Measurements from ENCODE around the gene FITM2.
A peak's percentile ranks its signal among the peaks of the same experiment; 100 is the strongest.
"Not testable (repeated sequence)": the region's sequence is repeated elsewhere in the genome, so short reads cannot be mapped to it uniquely, and the experiment has no call there.

Gene FITM2, protein sequence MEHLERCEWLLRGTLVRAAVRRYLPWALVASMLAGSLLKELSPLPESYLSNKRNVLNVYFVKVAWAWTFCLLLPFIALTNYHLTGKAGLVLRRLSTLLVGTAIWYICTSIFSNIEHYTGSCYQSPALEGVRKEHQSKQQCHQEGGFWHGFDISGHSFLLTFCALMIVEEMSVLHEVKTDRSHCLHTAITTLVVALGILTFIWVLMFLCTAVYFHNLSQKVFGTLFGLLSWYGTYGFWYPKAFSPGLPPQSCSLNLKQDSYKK

DNA sequence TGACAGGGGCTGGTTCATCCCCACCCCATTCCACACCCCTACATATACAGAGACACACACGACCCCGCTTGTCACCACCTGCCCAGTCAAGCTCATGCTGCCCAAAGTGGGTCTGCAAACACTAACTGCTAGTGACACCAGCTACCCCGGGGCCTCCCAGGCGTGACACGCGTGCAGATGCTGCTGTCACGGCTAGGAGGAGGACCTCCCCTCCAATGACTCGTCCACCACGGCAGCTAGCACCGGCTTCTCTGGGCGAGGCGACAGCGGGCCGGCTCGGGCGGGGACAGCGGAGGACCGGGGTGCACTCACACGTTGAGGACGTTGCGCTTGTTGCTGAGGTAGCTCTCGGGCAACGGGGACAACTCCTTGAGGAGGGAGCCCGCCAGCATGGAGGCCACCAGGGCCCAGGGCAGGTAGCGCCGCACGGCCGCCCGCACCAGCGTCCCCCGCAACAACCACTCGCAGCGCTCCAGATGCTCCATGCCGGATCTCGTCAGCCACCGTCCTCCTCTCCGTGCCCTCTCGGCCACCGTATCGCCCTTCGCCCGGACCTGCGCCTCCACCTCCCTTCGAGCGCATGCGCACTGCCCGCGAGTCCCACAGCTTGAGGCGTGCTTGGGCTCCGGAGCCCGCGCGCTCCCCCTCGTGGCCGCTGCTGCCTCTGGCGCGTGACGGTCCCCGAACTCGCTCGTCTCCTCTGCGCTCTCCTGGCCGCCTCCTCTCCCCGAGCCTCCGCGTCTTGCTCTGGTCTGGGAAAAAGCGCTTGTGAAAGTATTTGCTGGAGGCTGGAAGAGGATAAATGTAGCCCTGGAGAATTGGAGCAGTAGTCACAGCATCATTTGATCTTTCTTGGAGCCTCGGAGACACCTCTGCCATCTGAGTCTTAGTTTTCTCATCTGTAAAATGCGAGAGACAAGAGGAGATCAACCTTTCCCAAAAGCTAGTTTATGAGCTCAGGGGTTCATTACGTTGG, at the start of gene FITM2:
FITM2 (minus strand) TSS at position 539 of the 976 bp plus-strand sequence; CDS start at position 485, 54 bp downstream.
- peak; percentile 99 for DNase-seq

GRCh38 chr20:44360221-44360620, 49.2 kb upstream of the FITM2 start:
- no peak for DNase-seq
- no peak for TF ChIP-seq GATA1 (IDR thresholded peaks at IDR 0.05; ENCODE audit: low read depth, low read length)
- no peak for TF ChIP-seq POLR2A (IDR thresholded peaks at IDR 0.05; ENCODE audit: low read length)

More for the DNA sequence above, at the start of gene FITM2:
- peak; percentile 43 for TF ChIP-seq POLR2A (IDR thresholded peaks at IDR 0.05; ENCODE audit: low read length)
- no peak for TF ChIP-seq GATA1 (IDR thresholded peaks at IDR 0.05; ENCODE audit: low read depth, low read length)

DNA sequence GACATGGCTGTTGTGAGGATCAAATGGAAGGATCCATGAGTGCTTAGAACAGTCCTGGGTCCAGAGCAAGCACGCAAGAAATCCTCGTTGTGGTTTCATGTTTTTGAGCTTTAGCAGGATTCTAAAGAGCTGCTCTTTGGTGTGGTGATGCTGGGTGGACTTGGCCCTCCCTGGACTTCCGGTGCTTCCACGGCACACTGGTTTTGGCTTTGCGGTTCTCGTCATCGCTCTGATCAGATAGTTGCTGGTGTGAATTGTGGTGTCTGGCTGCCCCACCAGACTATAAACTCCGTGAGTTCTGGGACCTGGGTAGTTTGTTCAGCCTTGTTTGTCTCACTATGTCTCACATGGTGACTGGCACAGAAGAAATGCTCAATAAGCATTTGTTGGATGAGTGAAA, 47.8 kb upstream of the FITM2 start:
- no peak for TF ChIP-seq GATA1 (IDR thresholded peaks at IDR 0.05; ENCODE audit: low read depth, low read length)
- TF ChIP-seq POLR2A (IDR thresholded peaks at IDR 0.05; ENCODE audit: low read length), result no peak
- no peak for DNase-seq

DNA sequence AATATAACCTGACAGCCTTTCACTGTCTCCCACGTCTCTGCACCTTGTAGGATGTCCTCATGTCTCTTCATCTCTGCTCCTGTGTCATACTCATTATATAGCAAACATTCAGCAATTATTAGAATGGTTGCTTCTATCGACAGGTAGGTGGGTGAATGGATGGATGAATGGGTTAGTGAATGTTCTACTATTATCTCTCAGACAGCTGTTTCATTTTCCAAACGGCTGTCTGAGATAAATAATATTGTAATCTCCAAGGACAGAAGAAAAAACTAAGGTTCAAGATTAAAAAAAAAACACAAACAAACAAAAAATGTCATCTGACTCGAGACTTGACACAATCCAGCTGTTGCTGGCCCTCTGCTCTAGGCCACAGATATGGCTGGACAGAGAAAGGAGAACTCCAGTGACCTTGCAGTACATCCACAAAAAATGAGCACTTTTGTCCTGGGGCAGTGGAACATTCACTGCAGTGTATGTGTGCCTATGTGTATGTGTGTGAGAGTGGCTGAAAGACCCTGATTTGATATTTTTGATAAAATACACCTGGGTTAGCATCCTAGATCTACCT, 46.6 kb upstream of the FITM2 start:
- TF ChIP-seq POLR2A (IDR thresholded peaks at IDR 0.05; ENCODE audit: low read length) (no peak), GATA1 (IDR thresholded peaks at IDR 0.05; ENCODE audit: low read depth, low read length) (no peak)
- peak; percentile 36 to 74 for DNase-seq

DNA sequence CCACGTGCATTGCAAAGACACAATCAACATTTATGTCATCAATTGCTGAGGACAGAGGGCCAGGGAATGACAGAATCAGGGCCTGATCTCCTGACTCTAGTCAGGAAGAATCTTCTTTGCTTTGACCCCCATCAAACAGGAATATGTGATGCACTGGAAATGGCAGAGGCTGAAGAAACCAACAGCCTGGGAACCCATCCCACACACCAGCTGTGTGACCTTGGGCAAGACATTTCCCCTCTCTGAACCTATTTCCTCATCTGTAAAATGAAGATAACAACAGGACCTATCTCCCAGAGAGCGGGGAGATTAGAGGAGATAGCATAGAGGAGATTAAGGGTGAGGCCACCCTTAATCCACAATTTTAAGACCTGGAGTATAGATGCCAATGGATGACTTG, 46.0 kb upstream of the FITM2 start:
- peak in 1 of 2 experiments; percentile 56 for DNase-seq
- TF ChIP-seq GATA1 (IDR thresholded peaks at IDR 0.05; ENCODE audit: low read depth, low read length) (no peak), POLR2A (IDR thresholded peaks at IDR 0.05; ENCODE audit: low read length) (no peak)

DNA sequence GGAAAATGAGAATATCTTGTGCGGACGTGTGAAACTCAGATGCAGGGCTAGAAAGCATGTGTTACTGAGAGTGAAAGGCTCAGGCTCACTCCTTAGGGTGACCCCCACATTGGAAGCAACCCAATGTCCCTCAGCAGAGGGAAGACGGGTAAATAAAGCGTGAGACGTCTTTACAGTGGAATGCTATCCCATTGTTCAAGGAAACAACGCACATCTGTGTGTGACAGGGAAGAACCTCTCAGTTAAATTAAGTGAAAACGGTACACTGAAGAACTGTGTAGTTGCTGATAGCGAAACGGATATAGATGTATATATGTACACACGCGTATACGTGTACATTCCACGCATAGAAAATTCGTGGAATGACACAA, 45.3 kb upstream of the FITM2 start:
- DNase-seq, result no peak
- no peak for TF ChIP-seq GATA1 (IDR thresholded peaks at IDR 0.05; ENCODE audit: low read depth, low read length)
- no peak for TF ChIP-seq POLR2A (IDR thresholded peaks at IDR 0.05; ENCODE audit: low read length)

DNA sequence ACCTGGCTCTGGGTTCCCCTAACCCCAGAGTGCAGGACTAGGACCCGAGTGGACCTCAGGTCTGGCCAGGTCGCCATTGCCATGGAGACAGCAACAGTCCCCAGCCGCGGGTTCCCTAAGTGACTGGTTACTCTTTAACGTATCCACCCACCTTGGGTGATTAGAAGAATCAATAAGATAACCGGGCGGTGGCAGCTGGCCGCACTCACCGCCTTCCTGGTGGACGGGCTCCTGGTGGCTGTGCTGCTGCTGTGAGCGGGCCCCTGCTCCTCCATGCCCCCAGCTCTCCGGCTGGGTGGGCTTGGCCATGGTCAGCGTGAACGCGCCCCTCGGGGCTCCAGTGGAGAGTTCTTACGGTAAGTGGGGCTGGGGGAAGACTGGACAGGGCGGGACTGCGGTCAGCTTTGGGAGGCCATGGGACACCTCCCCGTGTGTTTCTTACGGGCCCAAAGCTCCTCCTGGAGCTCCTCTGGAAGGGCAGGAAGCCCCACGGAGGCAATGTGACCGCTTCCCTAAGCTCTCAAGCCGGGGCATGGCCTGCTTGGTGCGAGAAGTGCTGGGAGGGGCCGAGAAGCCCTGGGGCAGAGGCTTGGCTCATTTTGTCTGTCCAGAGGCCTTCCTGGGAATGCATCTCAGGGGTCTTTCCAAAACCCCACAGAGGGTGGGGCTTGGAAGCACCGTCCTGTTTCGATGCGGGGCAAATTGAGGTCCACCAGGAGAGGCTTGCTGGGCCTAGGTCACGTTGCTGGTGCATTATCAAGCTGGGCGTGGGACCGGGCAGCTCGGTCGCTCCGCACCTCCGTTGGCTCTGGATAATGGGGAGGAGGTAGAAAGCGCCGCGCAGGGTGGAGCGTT, 44.7 kb upstream of the FITM2 start, which contains the start of gene HNF4A:
HNF4A (plus strand) TSS at position 202 of the 855 bp plus-strand sequence; CDS start at position 308, 106 bp downstream.
- TF ChIP-seq GATA1 (IDR thresholded peaks at IDR 0.05; ENCODE audit: low read depth, low read length) (no peak), POLR2A (IDR thresholded peaks at IDR 0.05; ENCODE audit: low read length) (no peak)
- no peak for DNase-seq

- DNase-seq, result no peak
- TF ChIP-seq POLR2A (IDR thresholded peaks at IDR 0.05; ENCODE audit: low read length), result no peak
- no peak for TF ChIP-seq GATA1 (IDR thresholded peaks at IDR 0.05; ENCODE audit: low read depth, low read length)
Measured at GRCh38 chr20:44354979-44355497, 44.0 kb upstream of the FITM2 start.

- DNase-seq, result no peak
- TF ChIP-seq GATA1 (IDR thresholded peaks at IDR 0.05; ENCODE audit: low read depth, low read length), result no peak
- no peak for TF ChIP-seq POLR2A (IDR thresholded peaks at IDR 0.05; ENCODE audit: low read length)
Measured at GRCh38 chr20:44350567-44350966, 39.6 kb upstream of the FITM2 start.

- TF ChIP-seq POLR2A (IDR thresholded peaks at IDR 0.05; ENCODE audit: low read length), result no peak
- TF ChIP-seq GATA1 (IDR thresholded peaks at IDR 0.05; ENCODE audit: low read depth, low read length), result no peak
- DNase-seq, result no peak
Measured at GRCh38 chr20:44349349-44349748, 38.3 kb upstream of the FITM2 start.

DNA sequence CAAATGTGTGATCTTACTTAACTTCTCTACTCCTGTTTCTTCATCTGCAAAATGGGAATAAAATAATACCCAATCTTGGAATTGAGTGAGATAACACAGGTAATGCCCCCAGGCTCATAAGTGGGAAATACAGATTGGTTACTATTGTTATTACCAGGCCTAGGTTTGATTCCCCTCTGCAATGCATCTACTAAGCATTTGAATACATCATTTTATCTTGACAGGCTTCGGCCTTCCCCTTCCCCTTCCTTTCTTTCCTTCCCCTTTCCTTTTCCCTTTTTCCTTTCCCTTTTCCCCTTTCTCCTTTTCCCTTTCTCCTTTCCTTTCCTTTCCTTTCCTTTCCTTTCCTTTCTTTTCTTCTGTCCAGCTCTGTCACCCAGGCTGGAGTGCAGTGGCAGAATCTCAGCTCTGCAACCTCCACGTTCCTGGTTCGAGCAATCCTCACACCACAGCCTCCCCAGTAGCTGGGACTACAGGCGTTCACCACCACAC, 37.2 kb upstream of the FITM2 start:
- TF ChIP-seq POLR2A (IDR thresholded peaks at IDR 0.05; ENCODE audit: low read length) (no peak), GATA1 (IDR thresholded peaks at IDR 0.05; ENCODE audit: low read depth, low read length) (no peak)
- no peak for DNase-seq

GRCh38 chr20:44345941-44346340, 34.9 kb upstream of the FITM2 start:
- DNase-seq, result not testable (repeated sequence)

DNA sequence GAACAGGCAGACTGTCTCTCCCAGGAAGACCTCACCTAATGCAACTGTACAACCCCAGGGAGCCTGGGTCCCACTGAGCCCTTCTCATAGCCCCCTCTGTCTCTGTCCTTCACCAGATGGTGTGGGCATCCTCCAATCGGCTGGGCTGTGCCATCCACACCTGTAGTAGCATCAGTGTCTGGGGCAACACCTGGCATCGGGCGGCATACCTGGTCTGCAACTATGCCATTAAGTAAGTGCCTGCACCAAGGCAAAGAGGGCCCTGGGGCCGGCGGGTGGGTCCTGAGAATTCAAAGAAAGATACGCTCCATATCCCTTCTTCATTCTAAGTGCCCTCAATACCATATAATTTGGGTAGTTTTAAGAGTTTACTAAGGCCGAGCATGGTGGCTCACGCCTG, 34.1 kb upstream of the FITM2 start:
- no peak for TF ChIP-seq GATA1 (IDR thresholded peaks at IDR 0.05; ENCODE audit: low read depth, low read length)
- no peak for TF ChIP-seq POLR2A (IDR thresholded peaks at IDR 0.05; ENCODE audit: low read length)
- no peak for DNase-seq

Data from erythroblast (primary cell).